Suppressor macrophage (primary cell): ENCODE data around the gene TIGD4.

Experiments
- DNase-seq, 4 experiments: peaks; one replicate each; pipeline ENCODE4 v3.0.0-alpha.2; 2020 to 2022
- total RNA-seq, 17 experiments: gene quantifications; one replicate each; lab custom pipeline; 2026; ENCODE audit warnings: mixed read lengths in 6 of 17, inconsistent platforms in 3 of 17; lab: John Stamatoyannopoulos, UW

Gene TIGD4
- 0 to 0.77 (median 0.05) reads per million in 17 experiments for total RNA-seq

DNA sequence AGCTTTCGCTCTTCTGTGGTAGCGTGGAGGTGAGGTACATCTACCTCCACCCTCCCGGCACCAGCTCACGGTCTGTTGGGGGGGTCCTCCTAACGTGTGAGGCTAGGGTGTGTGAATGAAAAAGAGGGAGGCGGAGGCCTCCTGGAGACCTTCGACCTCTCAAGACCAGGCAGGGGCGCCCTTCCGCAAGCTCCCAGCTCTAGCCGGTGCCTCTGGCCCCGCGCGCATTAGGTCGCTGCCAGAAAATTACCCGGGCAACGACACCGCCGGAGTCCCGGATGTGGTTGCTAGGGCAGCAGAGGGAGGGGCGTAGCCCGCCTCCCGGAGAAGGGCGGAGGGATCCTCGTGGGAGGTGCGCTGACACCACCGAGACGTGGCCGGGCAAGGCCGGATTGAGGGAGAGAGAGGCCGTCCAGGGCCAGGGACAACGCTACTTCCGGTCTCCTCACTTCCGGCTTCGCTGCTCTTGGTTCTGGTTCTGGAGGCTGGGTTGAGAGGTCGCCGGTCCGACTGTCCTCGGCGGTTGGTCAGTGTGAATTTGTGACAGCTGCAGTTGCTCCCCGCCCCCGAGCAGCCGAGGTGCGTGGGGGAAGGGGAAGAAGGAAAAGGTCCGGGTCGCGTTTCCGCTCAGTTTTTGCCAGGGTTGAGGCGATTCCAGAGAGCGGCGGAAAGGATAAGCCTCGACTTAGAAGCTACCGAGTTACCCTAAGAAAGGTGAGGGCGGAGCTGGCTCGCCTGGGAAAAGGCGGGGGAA, at the start of gene TIGD4, which contains the start of gene ARFIP1:
TSS of gene TIGD4 (minus strand) at position 218 of the 754 bp plus-strand sequence. CDS start 8,726 bp downstream, outside the sequence.
TSS of gene ARFIP1 (plus strand) at position 442 of the 754 bp plus-strand sequence. CDS start 49,680 bp downstream, outside the sequence.
- peak; percentile 96 to 98 (median 98) for DNase-seq

DNA sequence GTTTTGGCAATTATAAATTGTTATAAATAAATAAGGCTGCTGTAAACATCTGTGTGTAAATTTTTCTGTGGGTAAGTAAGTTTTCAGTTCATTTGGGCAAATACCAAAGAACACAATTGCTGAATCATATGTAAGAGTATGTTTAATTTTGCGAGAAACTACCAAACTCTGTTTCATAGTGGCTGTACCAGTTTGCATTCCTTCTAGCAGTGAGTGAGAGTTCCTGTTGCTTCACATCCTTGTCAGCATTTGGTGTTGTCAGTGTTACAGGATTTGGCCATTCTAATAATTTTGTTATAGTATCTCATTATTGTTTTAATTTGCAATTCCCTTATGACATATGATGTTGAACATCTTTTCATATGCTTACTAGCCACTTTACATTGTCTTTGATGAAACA, 48.6 kb upstream of the TIGD4 start:
- DNase-seq: no peak

DNA sequence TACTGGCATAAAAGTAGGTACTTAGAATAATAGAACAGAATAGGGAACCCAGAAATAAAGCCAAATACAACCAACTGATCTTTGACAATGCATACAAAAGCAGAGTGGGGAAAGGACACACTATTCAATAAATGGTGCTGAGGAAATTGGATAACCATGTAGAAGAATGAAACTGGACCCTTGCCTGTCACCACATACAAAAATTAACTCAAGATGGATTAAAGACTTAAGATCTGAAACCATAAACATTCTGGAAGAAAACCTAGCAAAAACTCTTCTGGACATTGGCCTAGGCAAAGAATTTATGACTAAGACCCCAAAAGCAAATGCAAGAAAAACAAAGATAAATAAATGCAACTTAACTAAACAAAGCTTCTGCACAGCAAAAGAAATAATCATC, 45.8 kb upstream of the TIGD4 start:
- no peak for DNase-seq

GRCh38 chr4:152824561-152824960, 45.0 kb upstream of the TIGD4 start:
- no peak for DNase-seq

- no peak for DNase-seq
Measured at GRCh38 chr4:152822323-152822722, 42.8 kb upstream of the TIGD4 start.

- no peak for DNase-seq
Measured at GRCh38 chr4:152820073-152820472, 40.5 kb upstream of the TIGD4 start.

GRCh38 chr4:152819026-152819645, 39.6 kb upstream of the TIGD4 start:
- no peak for DNase-seq

DNA sequence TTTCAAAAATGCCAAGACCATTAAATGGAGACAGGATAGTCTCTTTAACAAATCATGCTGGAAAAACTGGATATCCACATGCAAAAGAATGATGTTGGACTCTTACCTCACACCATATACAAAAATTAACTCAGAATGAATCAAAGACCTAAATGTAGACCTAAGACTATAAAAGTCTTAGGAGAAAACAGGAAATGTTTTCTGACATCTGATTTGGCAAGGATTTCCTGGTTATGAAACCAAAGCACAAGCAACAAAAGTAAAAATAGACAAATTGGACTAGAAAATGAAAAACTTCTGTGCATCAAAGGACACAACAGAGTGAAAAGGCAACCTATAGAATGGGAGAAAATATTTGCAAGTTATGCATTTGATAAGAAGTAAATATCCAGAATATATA, 37.8 kb upstream of the TIGD4 start:
- peak in 3 of 4 experiments; percentile 30 to 66 (median 58) for DNase-seq

DNA sequence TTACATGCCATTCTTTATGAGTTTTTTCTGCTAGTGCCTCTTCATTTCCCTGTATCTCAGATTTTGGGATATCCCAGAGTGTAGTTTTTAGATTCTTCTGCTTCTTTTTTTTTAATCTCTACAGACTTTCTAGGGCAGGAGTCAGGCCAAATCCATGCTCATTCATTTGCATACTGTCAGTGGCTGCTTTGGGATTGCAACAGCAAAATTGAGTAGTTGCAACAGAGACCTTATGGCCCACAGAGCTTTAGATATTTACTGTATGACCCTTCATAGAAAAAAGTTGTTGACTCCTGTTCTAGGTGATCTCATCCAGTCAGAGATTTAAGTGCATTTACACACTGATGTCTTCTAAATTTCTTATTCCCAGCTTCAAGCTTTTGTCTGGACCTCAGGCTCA, 35.5 kb upstream of the TIGD4 start:
- peak; percentile 30 to 66 (median 54) for DNase-seq

DNA sequence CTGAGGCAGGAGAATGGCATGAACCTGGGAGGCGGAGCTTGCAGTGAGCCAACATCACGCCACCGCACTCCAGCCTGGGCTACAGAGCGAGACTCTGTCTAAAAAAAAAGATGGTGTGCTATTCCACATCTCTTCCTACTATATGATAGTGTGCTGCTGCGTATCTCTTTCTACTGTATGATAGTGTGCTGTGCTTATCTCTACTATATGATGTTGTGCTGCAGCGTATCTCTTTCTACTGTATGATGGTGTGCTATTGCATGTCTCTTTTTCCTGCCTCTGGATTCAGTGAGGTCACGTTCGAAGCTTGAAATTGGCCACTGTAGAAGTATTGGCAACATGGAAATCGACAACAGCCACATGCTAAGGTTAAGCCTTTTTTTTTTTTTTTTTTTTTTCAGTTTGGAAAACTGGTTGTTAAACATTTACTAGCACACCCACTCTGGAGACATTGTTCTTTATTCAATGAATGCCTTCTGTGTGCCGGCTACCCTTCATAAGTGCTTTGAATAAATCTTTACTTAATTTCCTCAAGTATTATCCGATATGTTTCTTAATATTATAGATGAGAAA, 31.3 kb upstream of the TIGD4 start:
- DNase-seq: no peak

GRCh38 chr4:152808670-152809069, 29.1 kb upstream of the TIGD4 start:
- no peak for DNase-seq

DNA sequence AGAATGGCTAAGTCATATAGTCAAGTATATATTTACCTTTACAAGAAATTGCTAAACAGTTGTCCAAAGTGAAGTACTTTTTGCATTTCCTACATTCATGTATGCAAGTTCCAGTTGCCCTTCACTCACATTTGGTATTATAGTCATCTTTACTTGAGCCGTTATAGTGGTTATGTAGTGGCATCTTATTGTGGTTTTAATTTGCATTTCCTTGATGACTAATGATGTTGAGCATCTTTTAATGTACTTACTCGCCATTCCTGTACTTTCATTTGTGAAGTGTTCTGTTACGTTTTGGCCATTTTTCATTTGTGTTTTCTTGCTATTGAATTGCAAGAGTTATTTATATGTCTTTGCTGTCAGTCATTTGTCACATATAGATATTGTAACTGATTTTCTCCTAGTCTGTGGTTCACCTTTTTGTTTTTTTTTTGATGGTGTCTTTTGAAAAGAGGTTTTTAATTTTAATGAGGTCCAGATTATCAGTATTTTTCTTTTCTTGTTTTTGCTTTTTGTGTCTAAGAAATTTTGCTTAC, 27.8 kb upstream of the TIGD4 start:
- DNase-seq: no peak

GRCh38 chr4:152806501-152807125, 27.1 kb upstream of the TIGD4 start:
- no peak for DNase-seq

DNA sequence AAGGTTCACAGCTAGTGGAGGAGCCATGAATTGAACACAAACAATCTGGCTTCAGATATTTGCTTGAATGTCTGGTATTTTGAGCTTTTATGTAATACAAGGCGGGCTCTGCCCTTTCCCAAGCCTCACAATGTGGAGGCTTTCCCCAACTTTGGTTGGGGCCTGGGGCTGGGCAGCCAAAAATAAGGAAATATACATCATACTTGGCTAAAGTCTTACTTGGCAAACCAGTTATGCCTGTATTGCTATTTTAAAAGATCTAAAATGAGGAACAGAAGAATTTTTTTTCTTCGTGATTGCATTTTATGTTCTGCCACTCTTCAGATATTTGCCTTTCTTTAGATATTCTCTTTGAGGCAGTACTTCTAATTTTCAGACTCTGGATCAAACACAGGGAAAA, 26.3 kb upstream of the TIGD4 start:
- DNase-seq: peak; percentile 22 to 62 (median 43)

GRCh38 chr4:152805071-152805650, 25.6 kb upstream of the TIGD4 start:
- DNase-seq: no peak

- DNase-seq: no peak
Measured at GRCh38 chr4:152803541-152803940, 24.0 kb upstream of the TIGD4 start.

GRCh38 chr4:152795891-152796290, 16.4 kb upstream of the TIGD4 start:
- DNase-seq: no peak

DNA sequence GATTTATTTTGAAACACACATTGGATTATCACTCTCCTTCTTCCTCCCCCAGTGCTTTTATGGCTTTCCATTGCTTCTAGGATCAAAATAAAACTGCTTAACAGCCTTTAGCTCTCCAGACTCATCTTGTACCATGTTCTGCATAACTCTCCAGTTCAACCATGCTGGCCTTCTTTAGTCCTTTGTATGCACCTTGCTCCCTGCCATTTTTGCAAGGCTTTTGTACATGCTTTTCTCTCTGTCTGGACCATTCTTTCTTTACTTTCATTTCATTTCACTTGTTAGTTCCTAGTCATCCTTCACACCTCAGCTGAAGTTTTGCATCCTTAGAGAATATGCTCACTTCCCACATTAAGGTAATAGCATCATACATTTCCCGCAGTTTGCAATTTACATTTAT, 7.1 kb upstream of the TIGD4 start:
- DNase-seq: no peak

DNA sequence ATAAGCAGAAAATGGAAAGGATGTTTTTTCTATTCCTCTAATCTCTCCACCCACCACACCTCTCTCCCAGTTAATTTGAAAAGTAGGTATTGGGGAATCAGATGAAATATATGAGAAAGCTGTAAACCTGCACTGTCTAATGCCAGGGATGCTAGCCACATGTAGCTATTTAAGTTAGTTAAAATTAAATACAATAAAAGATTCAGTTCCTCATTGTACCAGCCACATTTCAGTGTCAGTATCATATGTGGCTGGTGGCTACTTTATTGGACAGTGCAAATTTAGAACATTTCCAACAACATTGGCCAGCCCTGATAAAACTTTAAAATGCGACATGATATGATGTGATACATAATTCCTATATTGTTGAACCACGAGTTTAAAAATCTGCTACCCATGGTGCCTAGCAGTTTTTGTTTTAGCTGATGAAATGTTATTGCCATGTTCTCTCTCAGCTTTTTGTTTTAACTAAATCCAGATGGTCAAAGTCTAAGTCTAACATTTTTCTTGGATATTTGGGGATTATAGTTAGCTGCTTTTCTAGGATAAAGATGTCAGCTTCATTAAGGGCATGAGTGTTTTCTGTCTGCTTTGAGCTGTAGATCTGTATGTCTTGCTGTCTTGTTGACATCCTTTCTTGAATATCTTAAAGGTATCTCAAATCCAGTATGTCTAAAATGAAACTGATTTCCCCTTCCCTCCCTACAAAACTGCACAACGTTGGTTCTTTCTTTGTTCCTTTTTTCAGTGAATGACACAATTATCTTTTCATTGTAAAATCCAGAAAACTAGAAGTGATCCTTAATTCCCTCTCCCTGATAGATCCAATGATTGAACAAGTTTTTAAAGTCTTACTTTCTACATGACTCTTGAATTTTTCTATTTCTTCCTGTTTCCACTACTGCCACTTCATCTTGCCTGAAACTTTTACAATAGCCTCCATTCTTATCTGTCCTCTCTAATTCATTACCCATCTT, 6.4 kb upstream of the TIGD4 start:
- DNase-seq: peak in 2 of 4 experiments; percentile 43

DNA sequence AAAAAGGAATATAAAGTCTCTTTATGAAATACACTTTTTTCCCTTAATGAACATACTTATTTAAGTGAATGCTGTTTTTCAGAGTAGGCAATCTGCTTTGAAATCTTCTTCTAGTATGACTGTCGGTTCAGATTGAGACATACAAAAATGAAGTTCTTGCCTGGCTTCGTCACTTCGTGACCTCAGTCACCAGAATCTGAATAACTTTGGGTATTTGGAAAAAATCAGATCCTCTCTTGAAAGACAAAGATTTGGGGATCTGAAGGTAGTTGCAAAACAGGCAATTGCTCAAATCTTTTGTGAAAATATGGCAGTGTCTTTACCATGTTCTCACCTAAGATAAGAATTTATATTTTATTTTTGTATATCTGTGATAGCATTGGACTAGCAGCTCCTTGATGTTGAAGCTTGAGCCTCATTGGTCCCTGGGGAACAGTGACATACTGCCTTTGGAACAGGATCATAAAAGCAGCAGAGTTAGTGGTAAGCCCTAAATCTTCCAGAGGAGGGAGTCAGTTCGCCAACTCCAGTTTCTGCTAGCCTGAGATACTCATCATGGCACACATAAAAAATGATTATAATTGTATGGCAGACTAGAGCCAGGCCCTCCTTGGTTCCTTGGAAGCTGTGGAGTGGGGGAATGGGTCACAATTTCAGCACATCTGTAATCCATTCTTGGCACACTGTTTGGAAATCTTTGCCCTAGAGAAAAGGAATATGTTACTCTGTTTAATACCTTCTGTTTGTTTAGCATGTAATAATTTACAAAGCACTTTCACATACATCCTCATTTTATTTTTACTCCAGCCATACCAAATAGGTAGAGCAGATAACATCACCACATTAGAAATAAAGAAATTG, 5.2 kb upstream of the TIGD4 start:
- DNase-seq: peak in 1 of 4 experiments; percentile 6
